K562 (cell line): ENCODE data around the gene SLC5A7.

Source experiments
- CBX5 ChIP-seq: IDR thresholded peaks from 2 replicates; pipeline ENCODE4 v1.6.1; 2014; ENCODE audit warnings: low read depth, borderline replicate concordance
- ESRRA ChIP-seq: fragments of 450-650 bp; IDR thresholded peaks from 2 replicates; pipeline ENCODE4 v1.6.1; 2014; ENCODE audit warnings: low read depth, mild to moderate bottlenecking, moderate library complexity, borderline replicate concordance
- EWSR1 ChIP-seq: fragments of 450-650 bp; IDR thresholded peaks from 2 replicates; pipeline ENCODE4 v1.6.1; 2018; ENCODE audit warnings: borderline replicate concordance, mild to moderate bottlenecking, low read depth, moderate library complexity; ENCODE audit not compliant: partially characterized antibody
- EZH2 ChIP-seq: IDR thresholded peaks from 2 replicates; pipeline ENCODE4 v1.6.1; 2012; ENCODE audit warnings: low read depth, mild to moderate bottlenecking, inconsistent platforms, low read length, borderline replicate concordance
- FOXK2 ChIP-seq, 2 experiments: fragments of 450-650 bp; IDR thresholded peaks in 1 of 2; conservative IDR thresholded peaks in 1 of 2; 2 replicates each; pipeline ENCODE4 v1.6.1; 2016; ENCODE audit warnings: low read depth in 2 of 2, mild to moderate bottlenecking in 1 of 2
- NELFE ChIP-seq: IDR thresholded peaks from 2 replicates; pipeline ENCODE4 v1.6.1; 2011; ENCODE audit warnings: mild to moderate bottlenecking; ENCODE audit not compliant: insufficient read depth, insufficient read length
- POLR2AphosphoS5 ChIP-seq: IDR thresholded peaks from 2 replicates; pipeline ENCODE4 v1.6.1; 2011; ENCODE audit warnings: mild to moderate bottlenecking, low read depth, low read length, moderate library complexity; ENCODE audit not compliant: control insufficient read depth, insufficient read depth
- SIN3A ChIP-seq, 2 experiments: fragments of 150-350 bp in 1 of 2; IDR thresholded peaks; 2 replicates each; pipeline ENCODE4 v1.6.1; 2011 to 2016; ENCODE audit warnings: borderline replicate concordance in 2 of 2, low read depth in 2 of 2, low read length in 2 of 2, mild to moderate bottlenecking in 2 of 2, moderate library complexity in 2 of 2; ENCODE audit not compliant: control insufficient read depth in 1 of 2
- SMC3 ChIP-seq: conservative IDR thresholded peaks from 2 replicates; pipeline ENCODE4 v1.6.1; 2011; ENCODE audit warnings: low read depth, low read length, improper control_type of control experiment; ENCODE audit not compliant: insufficient read depth
- ZBTB33 ChIP-seq: sonication (generic); formaldehyde crosslinking; IDR thresholded peaks from 2 replicates; pipeline ENCODE4 v1.8.1; 2023; ENCODE audit warnings: mild to moderate bottlenecking, missing genetic modification reagents
- TF ChIP-seq, protein P1 (sequence below), 3 experiments: IDR thresholded peaks in 2 of 3; conservative IDR thresholded peaks in 1 of 3; 2 replicates each; pipeline ENCODE4 v1.5.1; 2011 to 2012; ENCODE audit warnings: low read length in 3 of 3, mild to moderate bottlenecking in 3 of 3, control low read depth in 2 of 3, improper control_type of control experiment in 1 of 3, inconsistent platforms in 1 of 3, low read depth in 1 of 3, mixed read lengths in 1 of 3, moderate library complexity in 1 of 3; ENCODE audit not compliant: insufficient read depth in 2 of 3
- TF ChIP-seq, protein P2 (sequence below): sonication (generic); formaldehyde crosslinking; IDR thresholded peaks from 2 replicates; pipeline ENCODE4 v1.9.0; 2022; ENCODE audit warnings: mild to moderate bottlenecking, missing genetic modification reagents

- TF ChIP-seq EZH2 (no peak), POLR2AphosphoS5 (no peak), SMC3 (no peak), ESRRA (no peak), CBX5 (no peak), FOXK2 (conservative IDR thresholded peaks at IDR 0.05 in 1 of 2, IDR thresholded peaks at IDR 0.05 in 1 of 2; ENCODE audit: low read depth in 2 of 2) (no peak), NELFE (no peak), SIN3A (IDR thresholded peaks at IDR 0.05; ENCODE audit: borderline replicate concordance in 2 of 2, control insufficient read depth in 1 of 2, low read depth in 2 of 2, low read length in 2 of 2) (no peak), ZBTB33 (CRISPR knock-in tag) (no peak), EWSR1 (no peak)
- TF ChIP-seq, protein P1, sequence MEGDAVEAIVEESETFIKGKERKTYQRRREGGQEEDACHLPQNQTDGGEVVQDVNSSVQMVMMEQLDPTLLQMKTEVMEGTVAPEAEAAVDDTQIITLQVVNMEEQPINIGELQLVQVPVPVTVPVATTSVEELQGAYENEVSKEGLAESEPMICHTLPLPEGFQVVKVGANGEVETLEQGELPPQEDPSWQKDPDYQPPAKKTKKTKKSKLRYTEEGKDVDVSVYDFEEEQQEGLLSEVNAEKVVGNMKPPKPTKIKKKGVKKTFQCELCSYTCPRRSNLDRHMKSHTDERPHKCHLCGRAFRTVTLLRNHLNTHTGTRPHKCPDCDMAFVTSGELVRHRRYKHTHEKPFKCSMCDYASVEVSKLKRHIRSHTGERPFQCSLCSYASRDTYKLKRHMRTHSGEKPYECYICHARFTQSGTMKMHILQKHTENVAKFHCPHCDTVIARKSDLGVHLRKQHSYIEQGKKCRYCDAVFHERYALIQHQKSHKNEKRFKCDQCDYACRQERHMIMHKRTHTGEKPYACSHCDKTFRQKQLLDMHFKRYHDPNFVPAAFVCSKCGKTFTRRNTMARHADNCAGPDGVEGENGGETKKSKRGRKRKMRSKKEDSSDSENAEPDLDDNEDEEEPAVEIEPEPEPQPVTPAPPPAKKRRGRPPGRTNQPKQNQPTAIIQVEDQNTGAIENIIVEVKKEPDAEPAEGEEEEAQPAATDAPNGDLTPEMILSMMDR (IDR thresholded peaks at IDR 0.05 in 2 of 3, conservative IDR thresholded peaks at IDR 0.05 in 1 of 3; ENCODE audit: insufficient read depth in 2 of 3, low read depth in 1 of 3, low read length in 3 of 3): no peak
- TF ChIP-seq, protein P2, sequence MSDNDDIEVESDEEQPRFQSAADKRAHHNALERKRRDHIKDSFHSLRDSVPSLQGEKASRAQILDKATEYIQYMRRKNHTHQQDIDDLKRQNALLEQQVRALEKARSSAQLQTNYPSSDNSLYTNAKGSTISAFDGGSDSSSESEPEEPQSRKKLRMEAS (CRISPR knock-in tag): no peak
Measured at GRCh38 chr2:107988108-107988507, 1.8 kb downstream of the SLC5A7 start.
